Ovary (tissue), 9 donors: ENCODE results near the gene HTR6. TPM values are rescaled to one million over a fixed set of nuclear protein-coding genes. Genes with fewer than 3 reads are reported as not detected.
A peak's percentile ranks its signal among the peaks of the same experiment; 100 is the strongest.

ENCODE experiments used
- DNase-seq, 5 donors: peaks; one replicate each; pipeline ENCODE4 v3.0.0-alpha.2; 2019 to 2020
- H3K27ac ChIP-seq, 2 donors: fragments of 200-600 bp; one replicate each; pipeline versions ENCODE4 v1.5.1 to v1.8.0; 2019 to 2022
- H3K27me3 ChIP-seq: fragments of 200-600 bp; one replicate; pipeline ENCODE4 v1.8.0; 2022
- H3K36me3 ChIP-seq: fragments of 200-600 bp; sonication (generic); one replicate; pipeline ENCODE4 v1.5.1; 2019
- H3K4me1 ChIP-seq: one replicate; pipeline ENCODE4 v1.8.1; 2013; ENCODE audit warnings: mild to moderate bottlenecking, moderate library complexity; ENCODE audit not compliant: insufficient read depth
- H3K4me3 ChIP-seq: fragments of 200-600 bp; sonication (generic); one replicate; pipeline ENCODE4 v1.5.1; 2017
- H3K9me3 ChIP-seq, 2 donors: fragments of 200-600 bp in 1 of 2; sonication (generic) in 1 of 2; one replicate each; pipeline versions ENCODE4 v1.5.1 to v1.8.1; 2013 to 2019; ENCODE audit warnings: mild to moderate bottlenecking in 1 of 2, moderate library complexity in 1 of 2
- CTCF ChIP-seq, 3 donors: fragments of 450-650 bp in 2 of 3; fragments of 200-600 bp in 1 of 3; IDR thresholded peaks; one replicate each; pipeline versions ENCODE4 v1.5.1 to v1.8.0; 2016 to 2022; ENCODE audit warnings: antibody characterized with exemption in 3 of 3, mild to moderate bottlenecking in 1 of 3
- EP300 ChIP-seq: sonication (generic); formaldehyde crosslinking; IDR thresholded peaks from one replicate; pipeline ENCODE4 v1.6.1; 2017; ENCODE audit warnings: antibody characterized with exemption
- POLR2A ChIP-seq: fragments of 450-650 bp; IDR thresholded peaks from one replicate; pipeline ENCODE4 v1.6.1; 2017; ENCODE audit warnings: antibody characterized with exemption, mild to moderate bottlenecking, moderate library complexity
- WGBS, 3 donors: extraction: QIAGEN DNeasy Blood & Tissue Kit in 1 of 3; methylation state at CpG; one replicate each; pipeline versions ENCODE4 v1.1.5 to v1.1.7; 2013 to 2017; 5-methylcytosine and 5-hydroxymethylcytosine counted together
- intact Hi-C, 4 donors: fragments of 100-400 bp; cut with DNase I; formaldehyde crosslinking; loops; one replicate each; pipeline versions ENCODE4 v1.11.0 to v1.15.1; 2022 to 2023
- polyA plus RNA-seq, 2 donors: library from polyadenylated mRNA; stranded (reverse); fragments of 200-250 nt in 1 of 2; fragments of 350-450 nt in 1 of 2; fragmentation: Illumina TruSeq in 1 of 2; extraction: RNeasy Lipid Tissue Mini Kit (QIAGEN cat#74804) in 1 of 2; gene quantifications; one replicate each; pipeline ENCODE4 v1.2.3, GENCODE V29; 2013 to 2014
- total RNA-seq, 7 donors: library from RNA; depleted of rRNA in 2 of 7; stranded (reverse); fragments of >200 nt in 2 of 7; fragmentation: NEBNext Ultra II Directional in 3 of 7; extraction: Animal tissue kit (Norgen Biotek cat#: 25700) in 3 of 7; gene quantifications; one replicate each; pipeline versions ENCODE4 v1.1.0 to v1.2.4, GENCODE V29; 2016 to 2023
- donor health status: DM: no; HTN: no; CAD: no; lungs with moderate emphysema.
- donor health status: DM: no; HTN: no; CAD: no.
- donor health status: Bipolar disorder and iron deficiency.
- donor health status: DM: yes; HTN: yes; CAD: no.
- donor health status: DM: no; HTN: no; CAD: no.
- donor health status: DM: yes; HTN: yes; CAD: no.

HTR6 gene
- total and polyA plus RNA-seq, 9 donors = not detected

GRCh38 chr1:19656134-19656779 is 8.4 kb upstream of the HTR6 start:
- WGBS, 3 donors = 86 to 93% (median 90%) methylated on average over 9 of the region's 9 CpGs
- Histone ChIP-seq H3K27ac (no peak overlapping the region), H3K4me1 (peaks cover 10% of the 10 kb centered on the region), H3K36me3 (no peaks in the 10 kb centered on the region), H3K9me3 (no peaks in the 10 kb centered on the region), H3K4me3 (no peak overlapping the region), H3K27me3 (no peaks in the 10 kb centered on the region)
- DNase-seq = peak in 1 of 5 donors; percentile 41
- intact Hi-C loops = loop anchor here in 2 of 4 donors (5.0 kb wide), 2 partner anchors 309 to 404 kb away; partner anchors contain the start of genes EMC1 (in 1 of the 2) and MRTO4 (in 1 of the 2)
- no peak for TF ChIP-seq POLR2A
- TF ChIP-seq CTCF (IDR thresholded peaks at IDR 0.05) = no peak
- TF ChIP-seq EP300 = no peak

DNA sequence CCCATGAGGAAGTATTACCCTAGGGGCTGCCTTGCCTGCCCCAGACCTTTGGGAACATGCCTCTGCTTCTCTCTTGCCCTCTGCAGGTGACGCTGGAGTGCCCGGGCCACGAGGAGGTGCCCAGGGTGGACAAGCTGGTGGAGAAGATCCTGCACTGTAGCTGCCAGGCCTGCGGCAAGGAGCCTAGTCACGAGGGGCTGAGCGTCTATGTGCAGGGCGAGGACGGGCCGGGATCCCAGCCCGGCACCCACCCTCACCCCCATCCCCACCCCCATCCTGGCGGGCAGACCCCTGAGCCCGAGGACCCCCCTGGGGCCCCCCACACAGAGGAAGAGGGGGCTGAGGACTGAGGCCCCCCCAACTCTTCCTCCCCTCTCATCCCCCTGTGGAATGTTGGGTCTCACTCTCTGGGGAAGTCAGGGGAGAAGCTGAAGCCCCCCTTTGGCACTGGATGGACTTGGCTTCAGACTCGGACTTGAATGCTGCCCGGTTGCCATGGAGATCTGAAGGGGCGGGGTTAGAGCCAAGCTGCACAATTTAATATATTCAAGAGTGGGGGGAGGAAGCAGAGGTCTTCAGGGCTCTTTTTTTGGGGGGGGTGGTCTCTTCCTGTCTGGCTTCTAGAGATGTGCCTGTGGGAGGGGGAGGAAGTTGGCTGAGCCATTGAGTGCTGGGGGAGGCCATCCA is 7.8 kb upstream of the HTR6 start:
- Histone ChIP-seq H3K27ac (no peak overlapping the region), H3K9me3 (no peaks in the 10 kb centered on the region), H3K4me1 (peaks cover 9% of the 10 kb centered on the region), H3K27me3 (no peaks in the 10 kb centered on the region), H3K36me3 (no peaks in the 10 kb centered on the region), H3K4me3 (no peak overlapping the region)
- TF ChIP-seq POLR2A = no peak
- no peak for TF ChIP-seq CTCF (IDR thresholded peaks at IDR 0.05)
- no peak for TF ChIP-seq EP300
- intact Hi-C loops = loop anchor here in 2 of 4 donors (5.0 kb wide), 2 partner anchors 310 to 405 kb away; partner anchors contain the start of genes EMC1 (in 1 of the 2) and MRTO4 (in 1 of the 2)
- 70 to 73% (median 70%) methylated on average over 13 to 15 of the region's 15 CpGs for WGBS, 3 donors
- peak in 2 of 5 donors; percentile 46 to 51 for DNase-seq

- H3K4me1 ChIP-seq = peaks cover 4% of the 10 kb centered on the region
- H3K27me3 ChIP-seq = no peaks in the 10 kb centered on the region
- WGBS, 3 donors = 77 to 82% (median 79%) methylated on average over 10 of the region's 10 CpGs
- DNase-seq = peak in 1 of 5 donors; percentile 47
- intact Hi-C loops = loop anchor here in 2 of 4 donors (5.0 kb wide), 2 partner anchors 310 to 405 kb away; partner anchors contain the start of genes EMC1 (in 1 of the 2) and MRTO4 (in 1 of the 2)
- H3K27ac ChIP-seq = no peak overlapping the region
- H3K36me3 ChIP-seq = no peaks in the 10 kb centered on the region
- H3K9me3 ChIP-seq = no peaks in the 10 kb centered on the region
- TF ChIP-seq CTCF (IDR thresholded peaks at IDR 0.05) (no peak), POLR2A (no peak), EP300 (no peak)
- H3K4me3 ChIP-seq = no peak overlapping the region
Observed at GRCh38 chr1:19657511-19657910, 7.2 kb upstream of the HTR6 start.

- intact Hi-C loops = loop anchor here in 2 of 4 donors (5.0 kb wide), 2 partner anchors 311 to 406 kb away; partner anchors contain the start of genes EMC1 (in 1 of the 2) and MRTO4 (in 1 of the 2)
- H3K27me3 ChIP-seq = no peaks in the 10 kb centered on the region
- 72 to 83% (median 77%) methylated on average over 13 of the region's 13 CpGs for WGBS, 3 donors
- no peaks in the 10 kb centered on the region for H3K9me3 ChIP-seq
- peaks cover 4% of the 10 kb centered on the region for H3K4me1 ChIP-seq
- no peaks in the 10 kb centered on the region for H3K36me3 ChIP-seq
- TF ChIP-seq CTCF (IDR thresholded peaks at IDR 0.05) (no peak), POLR2A (no peak), EP300 (no peak)
- DNase-seq = no peak
- peak overlapping the region in 1 of 2 donors; percentile 51 for H3K27ac ChIP-seq
- H3K4me3 ChIP-seq = no peak overlapping the region
Observed at GRCh38 chr1:19658186-19658585, 6.5 kb upstream of the HTR6 start.
